OCI-LY3 (cell line): ENCODE data around the gene CNN2.

Experiments used
- CTCF ChIP-seq: fragments of 200-600, 300-600 bp; sonication (generic); IDR thresholded peaks from 2 replicates; pipeline ENCODE4 v1.5.1; 2014; ENCODE audit warnings: antibody characterized with exemption, low read length, low read depth
- EZH2phosphoT487 ChIP-seq: fragments of 200-600 bp; shearing (Covaris generic); IDR thresholded peaks from 2 replicates; pipeline ENCODE4 v1.6.1; 2018; ENCODE audit warnings: antibody characterized with exemption, mixed run types, low read depth

GRCh38 chr19:1074544-1075283, 48.3 kb downstream of the CNN2 start:
- TF ChIP-seq CTCF (no peak), EZH2phosphoT487 (no peak)
